Loucy (cell line): Measurements from ENCODE around the gene PTPRK.

Experiments used
- H2AFZ ChIP-seq: fragments of 200-600 bp; sonication (generic); 2 replicates; pipeline ENCODE4 v1.6.0; 2016; ENCODE audit warnings: antibody characterized with exemption, mild to moderate bottlenecking, low read length, moderate library complexity
- H3F3A ChIP-seq: fragments of 200-600 bp; 2 replicates; pipeline ENCODE4 v1.6.0; 2016; ENCODE audit warnings: antibody characterized with exemption, low read depth, mild to moderate bottlenecking
- H3K27me3 ChIP-seq: fragments of 200-600 bp; sonication (generic); 2 replicates; pipeline ENCODE4 v1.6.1; 2014; ENCODE audit warnings: low read length, mild to moderate bottlenecking; ENCODE audit not compliant: insufficient read depth, poor library complexity, severe bottlenecking
- H3K36me3 ChIP-seq: fragments of 200-600 bp; sonication (generic); 2 replicates; pipeline ENCODE4 v1.6.1; 2016; ENCODE audit warnings: low read length; ENCODE audit not compliant: insufficient read depth
- H3K4me1 ChIP-seq: fragments of 200-600 bp; sonication (generic); 2 replicates; pipeline ENCODE4 v1.5.1; 2014; ENCODE audit warnings: low read length, mild to moderate bottlenecking; ENCODE audit not compliant: insufficient read depth, poor library complexity, severe bottlenecking
- H3K4me2 ChIP-seq: fragments of 200-600 bp; sonication (generic); 2 replicates; pipeline ENCODE4 v1.6.0; 2014; ENCODE audit warnings: antibody characterized with exemption, low read length, low read depth, mild to moderate bottlenecking; ENCODE audit not compliant: poor library complexity, severe bottlenecking
- H3K4me3 ChIP-seq: fragments of 200-600 bp; sonication (generic); 2 replicates; pipeline ENCODE4 v1.5.1; 2014; ENCODE audit warnings: low read length, mild to moderate bottlenecking, mixed read lengths; ENCODE audit not compliant: poor library complexity, severe bottlenecking
- H3K79me2 ChIP-seq: fragments of 200-600 bp; sonication (generic); 2 replicates; pipeline ENCODE4 v1.6.1; 2014; ENCODE audit warnings: low read length; ENCODE audit not compliant: insufficient read depth
- H3K9ac ChIP-seq: fragments of 200-600 bp; sonication (generic); 2 replicates; pipeline ENCODE4 v1.6.0; 2014; ENCODE audit warnings: mild to moderate bottlenecking, low read depth, low read length, moderate library complexity; ENCODE audit not compliant: poor library complexity, severe bottlenecking
- H3K9me2 ChIP-seq: fragments of 200-600 bp; sonication (generic); replicated peaks from 2 replicates; pipeline ENCODE4 v1.6.1; 2016; ENCODE audit warnings: low read depth, low read length, mixed read lengths
- H3K9me3 ChIP-seq: fragments of 200-600 bp; sonication (generic); 2 replicates; pipeline ENCODE4 v1.6.1; 2014; ENCODE audit warnings: mild to moderate bottlenecking, antibody characterized with exemption, low read length, low read depth; ENCODE audit not compliant: insufficient read depth
- H4K20me1 ChIP-seq: fragments of 200-600 bp; sonication (generic); 2 replicates; pipeline ENCODE4 v1.6.0; 2014; ENCODE audit warnings: antibody characterized with exemption, low read length, mild to moderate bottlenecking; ENCODE audit not compliant: insufficient read depth, poor library complexity, severe bottlenecking
- CTCF ChIP-seq: fragments of 200-600 bp; sonication (generic); conservative IDR thresholded peaks from 2 replicates; pipeline ENCODE4 v1.5.1; 2014; ENCODE audit warnings: mild to moderate bottlenecking, antibody characterized with exemption, low read length
- EZH2phosphoT487 ChIP-seq: fragments of 200-600 bp; IDR thresholded peaks from 2 replicates; pipeline ENCODE4 v1.6.1; 2018; ENCODE audit warnings: antibody characterized with exemption, mild to moderate bottlenecking, moderate library complexity, borderline replicate concordance

PTPRK gene

DNA sequence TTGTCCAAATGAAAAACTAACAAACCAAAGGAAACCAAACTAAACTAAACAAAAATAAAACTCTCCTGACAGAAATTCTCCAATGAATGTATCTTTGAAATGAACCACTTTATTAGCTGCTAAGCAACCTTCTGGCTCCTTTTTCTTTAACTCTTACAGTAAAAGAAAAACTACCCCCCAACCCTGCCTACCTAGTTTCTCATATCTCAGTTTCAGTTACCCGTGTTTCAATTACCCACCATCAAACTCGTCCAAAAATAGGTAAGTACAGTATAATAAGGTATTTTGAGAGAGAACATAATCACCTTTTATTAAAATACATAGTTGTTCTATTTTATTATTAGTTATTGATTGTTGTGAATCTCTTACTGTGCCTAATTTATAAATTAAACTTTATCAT lies 442.1 kb downstream of the PTPRK start:
- H3K4me2 ChIP-seq = no peak overlapping the region
- TF ChIP-seq EZH2phosphoT487 (no peak), CTCF (no peak)

DNA sequence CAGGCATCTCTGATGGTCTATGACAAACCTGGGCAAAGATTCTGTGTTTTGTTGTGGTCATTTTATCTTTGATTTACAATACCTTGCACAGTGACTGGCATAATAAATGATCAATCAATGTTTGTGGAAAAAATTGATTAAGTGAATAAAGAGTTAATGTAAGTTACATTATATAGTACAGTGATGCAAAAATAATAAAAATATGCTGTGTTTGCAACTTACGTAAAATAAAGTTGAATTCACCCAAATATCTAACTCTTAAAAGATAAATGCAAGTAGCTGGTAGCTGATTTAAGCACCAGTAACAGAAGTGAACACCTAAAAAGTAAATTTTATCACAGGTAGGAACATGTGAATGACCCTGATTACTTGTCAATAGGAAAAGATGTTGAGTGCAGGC lies 443.6 kb downstream of the PTPRK start:
- TF ChIP-seq EZH2phosphoT487 (no peak), CTCF (no peak)
- Histone ChIP-seq H3K4me2 (no peak overlapping the region), H3F3A (no peaks in the 10 kb centered on the region), H3K4me1 (no peaks in the 10 kb centered on the region), H4K20me1 (no peaks in the 10 kb centered on the region), H3K4me3 (no peak overlapping the region), H3K79me2 (no peaks in the 10 kb centered on the region), H3K9me2 (no peaks in the 10 kb centered on the region), H3K9ac (no peak overlapping the region), H3K9me3 (no peaks in the 10 kb centered on the region), H2AFZ (no peak overlapping the region), H3K36me3 (no peaks in the 10 kb centered on the region), H3K27me3 (no peaks in the 10 kb centered on the region)

More for the DNA sequence above, 442.1 kb downstream of the PTPRK start:
- Histone ChIP-seq H3K9me2 (no peaks in the 10 kb centered on the region; the same call in 1 of the 2 replicates), H3K79me2 (no peaks in the 10 kb centered on the region), H3K4me1 (no peaks in the 10 kb centered on the region), H2AFZ (no peak overlapping the region), H3F3A (no peaks in the 10 kb centered on the region), H3K9ac (no peak overlapping the region), H4K20me1 (no peaks in the 10 kb centered on the region), H3K4me3 (no peak overlapping the region), H3K9me3 (no peaks in the 10 kb centered on the region), H3K27me3 (no peaks in the 10 kb centered on the region), H3K36me3 (no peaks in the 10 kb centered on the region)

DNA sequence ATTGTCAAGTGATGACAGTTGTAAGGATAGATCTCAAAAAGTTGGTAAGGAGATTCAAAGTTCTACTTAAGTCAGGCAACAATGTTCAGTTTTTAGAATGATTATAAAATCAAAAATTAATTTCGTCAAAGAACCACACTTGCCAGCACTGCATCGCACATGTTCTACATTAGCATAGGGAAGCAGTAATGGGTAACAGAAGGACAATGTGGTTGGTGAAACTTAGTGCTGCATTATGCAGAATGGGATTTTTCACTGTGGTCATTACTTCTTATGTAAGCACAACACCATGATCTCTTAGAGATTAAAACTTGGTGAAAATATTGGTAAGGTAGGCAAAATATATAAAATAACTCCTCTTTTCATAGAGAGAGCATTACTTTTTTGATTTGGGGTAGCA lies 445.8 kb downstream of the PTPRK start:
- H3K9me2 ChIP-seq = no peaks in the 10 kb centered on the region
- no peak overlapping the region for H2AFZ ChIP-seq

More for the DNA sequence above, 445.8 kb downstream of the PTPRK start:
- no peaks in the 10 kb centered on the region for H3K36me3 ChIP-seq
- no peak overlapping the region for H3K4me2 ChIP-seq
- H3K27me3 ChIP-seq = no peaks in the 10 kb centered on the region
- no peaks in the 10 kb centered on the region for H3K9me3 ChIP-seq
- TF ChIP-seq CTCF (no peak), EZH2phosphoT487 (no peak)
- H3K4me3 ChIP-seq = no peak overlapping the region
- H3K9ac ChIP-seq = no peak overlapping the region
- no peaks in the 10 kb centered on the region for H3F3A ChIP-seq
- H3K79me2 ChIP-seq = no peaks in the 10 kb centered on the region
- no peaks in the 10 kb centered on the region for H3K4me1 ChIP-seq
- no peaks in the 10 kb centered on the region for H4K20me1 ChIP-seq
